Glomerular visceral epithelial cell (primary cell): ENCODE measurements around the gene EXD3.

Experiments used
- DNase-seq: peaks from one replicate; pipeline ENCODE4 v3.0.0-alpha.2; 2016; ENCODE audit errors: extremely low spot score

The EXD3 gene

DNA sequence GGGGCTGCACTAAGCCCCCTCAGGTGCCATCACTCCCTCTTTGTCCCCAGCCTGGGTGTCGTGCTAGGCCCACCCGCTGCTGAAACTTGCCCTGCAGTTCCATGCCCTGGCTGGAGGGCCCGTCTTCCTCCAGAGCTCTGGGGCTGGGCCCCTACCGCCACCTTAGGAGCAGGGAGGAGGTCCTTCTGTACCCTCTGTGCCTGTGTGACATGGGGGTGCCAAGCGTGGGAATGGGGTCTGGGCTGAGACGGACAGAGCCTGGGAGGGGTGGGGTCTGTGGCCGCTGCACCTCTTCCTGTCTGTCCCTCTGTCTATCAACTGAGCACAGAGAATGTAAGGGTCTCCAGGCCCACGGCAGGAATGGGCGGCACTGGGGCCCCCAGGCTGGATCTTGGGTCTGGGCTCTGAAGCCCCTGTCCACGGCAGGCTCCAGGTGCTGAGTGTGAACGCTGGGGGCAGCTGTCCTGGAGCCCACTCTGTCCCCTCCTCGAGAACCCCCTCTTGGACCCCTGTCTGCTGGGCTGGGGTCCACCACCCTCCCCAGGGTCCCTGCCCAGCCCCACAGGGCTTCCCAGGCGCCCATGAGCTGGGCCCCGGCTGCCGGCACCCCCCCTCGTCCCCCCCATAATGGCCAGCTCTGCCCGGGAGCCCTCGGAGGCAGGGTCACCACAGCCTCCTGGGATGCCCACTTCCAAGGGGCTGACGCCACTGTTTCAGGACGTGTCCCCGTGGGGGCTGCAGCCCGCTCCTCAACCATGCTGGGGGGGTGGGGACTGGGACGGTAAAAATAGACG lies 105.0 kb downstream of the EXD3 start:
- no peak for DNase-seq

DNA sequence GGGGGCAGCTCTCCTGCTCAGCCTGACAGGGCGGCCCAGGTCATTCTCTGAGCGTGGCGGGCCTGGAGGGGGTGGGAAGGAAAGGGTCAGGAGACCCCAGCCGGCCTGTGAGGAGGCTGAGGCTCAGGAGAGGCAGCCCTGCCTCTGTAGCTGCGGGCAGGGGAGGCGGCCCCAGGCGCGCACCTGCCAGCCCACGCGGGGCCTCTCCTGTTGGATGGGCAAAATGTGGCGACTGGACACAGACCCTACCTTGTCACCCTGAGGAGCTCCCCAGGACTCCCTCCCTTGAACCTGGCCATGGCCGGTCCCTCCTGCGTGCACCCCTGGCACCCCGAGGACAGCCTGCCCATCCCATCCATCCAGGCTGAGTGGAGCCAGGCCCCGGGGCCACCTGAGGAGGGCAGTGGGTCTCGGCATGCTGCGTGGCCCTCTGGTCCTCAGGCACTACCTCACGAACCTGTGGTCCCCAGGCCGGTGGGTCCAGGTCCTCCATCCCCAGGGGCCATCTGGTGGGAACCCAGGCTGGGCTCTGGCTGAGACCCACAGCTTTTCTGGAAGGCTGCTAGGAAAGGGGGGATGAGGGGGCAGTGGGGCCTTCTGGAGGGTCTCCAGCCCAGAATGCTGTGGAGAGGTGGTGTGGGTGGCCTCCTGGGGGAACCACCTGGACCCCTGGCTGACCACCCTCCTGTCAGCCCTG lies 105.8 kb downstream of the EXD3 start:
- no peak for DNase-seq

DNA sequence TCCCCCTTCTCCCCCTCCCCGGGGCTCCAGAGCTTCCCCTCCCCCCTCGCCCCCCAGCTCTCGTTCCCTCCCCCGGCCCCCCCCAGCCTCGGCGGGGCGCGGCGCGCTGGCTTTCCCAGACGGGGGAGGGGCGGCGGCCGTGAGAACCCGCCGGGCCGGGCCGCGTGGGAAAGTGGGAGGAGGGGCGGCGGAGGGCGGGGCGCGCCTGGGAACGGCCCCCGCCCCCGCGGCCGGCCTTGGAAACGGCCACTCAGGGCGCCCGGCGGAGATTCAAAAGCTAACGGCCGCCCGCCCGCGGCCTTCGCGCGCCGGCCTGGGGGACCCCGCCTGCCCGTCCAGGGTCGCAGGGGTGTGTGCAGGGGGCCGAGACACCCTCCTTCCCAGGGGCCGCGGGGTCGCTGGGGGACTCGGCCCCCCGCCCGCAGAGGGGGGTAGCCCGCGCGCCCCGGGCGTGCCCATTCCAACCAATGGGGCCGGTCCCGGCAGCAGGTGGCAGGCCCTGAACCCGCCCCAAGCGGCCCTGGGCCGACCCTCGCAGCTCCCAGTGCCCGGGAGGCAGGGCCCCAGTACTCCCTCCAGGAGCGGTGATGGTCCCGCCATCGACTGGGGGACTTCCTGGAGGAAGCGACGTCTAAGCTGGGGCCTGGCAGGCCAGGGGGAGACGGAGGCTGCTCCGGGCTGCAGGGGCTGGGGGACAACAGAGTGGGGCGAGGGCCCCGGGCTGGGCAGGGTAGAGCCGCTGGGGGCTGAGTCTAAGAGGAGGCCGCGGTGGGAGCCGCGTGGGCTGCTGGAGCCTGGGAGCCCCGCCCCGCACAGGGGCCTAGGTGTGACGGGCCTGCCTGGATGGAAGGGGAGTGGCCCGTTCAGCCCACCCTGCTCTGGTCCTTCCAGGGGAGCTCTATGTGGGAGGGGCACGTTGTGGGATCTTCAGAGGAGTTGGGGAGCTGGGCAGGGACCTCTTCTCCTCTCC lies 106.7 kb downstream of the EXD3 start:
- no peak for DNase-seq

DNA sequence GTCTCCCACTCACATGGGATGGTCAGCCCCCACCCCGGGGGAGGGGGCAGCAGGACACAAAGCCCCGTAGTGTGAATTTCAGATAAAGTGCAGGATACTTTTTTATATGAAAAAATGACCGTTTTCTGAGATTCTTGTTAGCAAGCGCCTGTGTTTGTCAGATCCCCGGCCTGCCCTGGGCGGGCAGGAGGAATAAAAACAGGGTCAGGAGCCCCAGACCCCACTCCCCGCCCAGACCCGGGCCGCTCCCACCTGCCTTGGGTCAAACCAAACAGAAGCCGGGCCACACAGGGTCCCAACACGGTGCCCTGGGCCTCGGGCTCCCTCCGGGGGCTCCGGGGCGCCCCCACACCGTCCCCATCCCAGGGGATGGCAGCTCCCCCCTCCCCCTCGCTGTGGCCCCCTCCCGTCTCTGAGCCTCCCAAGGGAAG lies 107.4 kb downstream of the EXD3 start:
- no peak for DNase-seq

DNA sequence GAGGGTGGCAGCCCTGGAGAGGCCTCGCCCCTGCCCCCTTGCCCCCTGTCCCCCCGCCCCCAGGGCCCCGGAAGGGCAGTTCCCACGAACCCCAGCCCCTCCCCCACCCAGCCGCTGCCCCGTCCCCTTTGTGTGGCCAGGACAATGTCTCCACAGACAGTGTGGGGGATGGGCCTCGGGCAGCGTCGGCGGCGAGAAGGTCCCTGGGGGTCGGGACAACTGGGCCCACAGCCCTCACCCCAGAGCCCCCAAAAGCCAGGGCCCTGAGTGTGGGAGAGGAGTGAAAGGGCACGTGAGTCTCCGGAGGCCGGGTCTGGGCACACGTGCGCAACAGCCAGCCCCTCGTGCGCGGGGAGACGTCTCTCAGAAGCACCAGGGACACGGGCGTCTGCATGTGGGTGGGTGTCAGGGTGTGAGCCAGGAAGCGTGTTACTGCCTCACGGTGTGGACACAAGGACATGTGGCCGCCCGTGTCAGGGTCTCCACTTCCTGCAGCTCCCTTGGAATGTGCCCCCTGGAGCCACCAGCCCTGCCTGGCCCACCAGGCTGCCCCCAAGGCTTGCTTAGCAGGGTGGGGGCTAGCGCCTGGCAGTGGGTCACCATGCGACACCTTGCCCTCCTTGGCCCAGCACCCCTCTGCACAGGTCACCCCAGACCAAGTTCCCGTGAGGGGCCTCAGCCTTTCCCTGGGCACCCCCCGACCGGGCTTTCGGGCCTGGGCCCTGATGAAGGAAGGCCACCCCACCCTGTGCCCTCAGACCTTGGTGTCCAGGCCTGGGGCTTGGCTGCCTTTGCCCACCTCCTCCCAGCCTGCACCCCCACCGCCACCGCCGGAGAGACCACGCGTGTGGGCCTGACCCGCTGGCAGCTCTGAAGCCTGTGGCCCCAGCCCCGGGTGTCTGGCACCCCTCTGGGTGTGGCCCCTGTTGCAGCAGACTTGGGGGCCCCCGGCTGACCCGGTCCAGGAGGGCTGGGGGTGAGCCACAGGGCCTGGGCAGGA lies 108.1 kb downstream of the EXD3 start:
- no peak for DNase-seq

DNA sequence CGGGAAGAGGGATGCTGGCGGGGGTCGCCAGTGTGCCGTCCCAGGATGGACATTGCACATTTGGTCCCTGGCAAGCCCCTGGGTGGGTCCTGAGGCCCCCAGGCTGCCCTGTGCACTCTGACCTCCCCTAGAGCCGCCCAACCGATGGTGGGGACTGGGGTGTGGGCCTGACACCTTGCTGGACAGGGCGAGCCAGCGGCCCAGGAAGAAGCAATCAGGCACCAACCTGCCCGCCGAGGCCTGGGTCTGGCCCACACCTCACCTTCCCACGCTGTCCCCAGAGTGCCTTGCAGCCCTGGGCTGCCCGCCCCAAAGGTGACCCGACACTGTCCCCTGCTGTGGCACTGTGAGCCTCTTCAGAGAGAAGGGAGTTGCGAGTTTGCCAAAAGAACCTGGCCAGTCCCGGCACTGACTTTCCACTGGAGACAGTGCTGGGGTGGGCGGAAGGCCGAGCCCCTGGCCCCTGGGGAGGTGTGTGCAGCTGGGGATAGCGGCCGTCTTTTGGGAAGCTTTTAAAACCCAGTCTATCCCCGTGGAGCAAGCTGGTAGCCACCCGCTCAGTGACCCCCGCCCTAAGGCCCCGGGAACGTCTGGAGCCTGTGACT lies 108.9 kb downstream of the EXD3 start:
- DNase-seq: no peak

DNA sequence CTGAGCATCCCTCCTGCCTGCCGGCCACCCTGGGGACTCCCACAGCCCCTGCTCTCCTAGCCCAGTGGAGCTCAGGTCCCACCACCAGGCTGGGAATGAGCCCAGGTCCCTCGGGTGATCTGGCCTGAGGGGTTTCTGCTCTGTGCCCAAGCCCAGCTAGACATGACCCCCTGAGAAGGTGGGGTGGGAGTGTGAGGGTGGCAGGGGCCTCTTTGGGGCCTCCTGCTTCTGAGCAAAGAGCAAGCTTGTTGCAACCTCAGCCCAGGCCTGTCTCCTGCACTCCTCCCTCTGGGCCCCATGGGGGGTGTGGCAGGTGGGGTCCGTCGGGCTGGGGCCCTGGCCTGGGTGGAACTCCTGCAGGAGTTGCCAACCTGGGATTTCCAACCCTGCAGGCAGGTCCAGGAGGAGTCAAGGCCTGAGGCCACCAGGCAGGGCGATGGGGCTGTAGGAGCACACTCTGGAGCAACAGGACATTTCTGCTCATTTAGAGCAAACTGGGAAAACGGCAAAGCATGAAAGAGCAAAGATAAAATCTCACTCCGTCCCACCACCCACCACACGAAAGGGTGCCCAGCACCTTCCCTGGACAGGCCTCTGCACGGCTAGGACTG lies 109.5 kb downstream of the EXD3 start:
- no peak for DNase-seq

DNA sequence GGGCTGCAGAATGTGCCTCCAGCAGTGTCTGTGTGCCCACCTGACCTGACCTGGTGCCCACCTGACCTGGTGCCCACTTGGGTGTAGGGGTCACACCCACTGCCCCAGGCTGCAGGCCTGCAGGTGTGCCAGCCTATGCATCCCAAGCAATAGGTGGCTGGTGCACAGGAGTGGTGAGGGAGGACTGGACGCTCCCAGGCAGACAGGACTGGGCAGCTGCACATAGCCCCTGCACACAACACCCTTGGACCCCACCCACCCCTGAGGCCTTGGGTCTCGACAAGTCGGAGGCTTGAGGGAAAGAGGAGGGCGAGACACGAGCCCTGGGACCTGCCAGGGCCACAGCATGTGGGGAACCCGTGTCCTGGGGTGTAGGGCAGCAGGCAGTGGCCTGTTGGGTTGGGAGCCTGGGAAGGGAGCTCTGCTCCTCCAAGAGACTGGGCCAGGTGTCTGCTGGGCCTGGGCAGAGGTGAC lies 110.1 kb downstream of the EXD3 start:
- DNase-seq: no peak

DNA sequence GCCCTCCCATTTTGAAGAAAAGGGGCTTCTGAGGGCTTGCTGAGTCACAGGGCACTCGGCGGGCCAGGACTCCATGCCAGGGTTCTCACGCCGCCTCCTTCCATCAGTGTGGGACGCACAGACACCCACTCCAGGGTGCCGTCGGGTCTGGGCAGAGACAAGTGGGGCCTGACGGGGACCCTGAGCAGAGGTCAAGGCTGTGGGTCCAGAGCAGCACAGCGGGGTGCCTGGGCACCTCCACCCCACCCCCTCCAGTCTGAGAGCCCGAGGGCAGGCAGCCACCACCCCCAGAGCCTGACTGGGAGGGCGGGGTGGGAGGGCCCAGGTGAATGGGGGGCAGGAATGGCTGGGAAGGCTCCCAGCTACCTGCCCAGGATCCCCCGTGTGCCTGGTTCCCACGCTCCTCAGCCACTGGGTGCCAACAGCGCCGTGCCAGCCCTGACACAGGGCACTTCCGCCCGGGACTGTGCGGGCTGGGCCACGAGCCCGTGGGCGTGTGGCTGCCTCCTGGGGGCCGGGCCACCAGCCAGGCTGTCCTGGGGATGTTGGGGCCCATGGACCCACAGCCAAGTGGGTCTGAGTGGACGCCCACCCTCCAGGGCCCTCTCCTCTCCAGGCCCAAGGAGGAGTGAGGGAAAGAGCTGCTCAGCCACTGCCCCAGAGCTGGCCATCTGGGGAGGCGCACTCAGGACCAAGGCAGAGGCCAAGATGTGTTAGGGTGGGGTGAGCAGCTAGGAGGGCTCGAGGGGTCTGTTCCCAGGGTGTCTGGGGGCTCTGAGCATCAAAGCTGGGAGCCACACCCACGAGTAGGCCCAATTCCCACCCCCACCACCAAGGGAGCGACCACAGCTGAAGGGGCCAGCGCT lies 110.7 kb downstream of the EXD3 start:
- DNase-seq: no peak

DNA sequence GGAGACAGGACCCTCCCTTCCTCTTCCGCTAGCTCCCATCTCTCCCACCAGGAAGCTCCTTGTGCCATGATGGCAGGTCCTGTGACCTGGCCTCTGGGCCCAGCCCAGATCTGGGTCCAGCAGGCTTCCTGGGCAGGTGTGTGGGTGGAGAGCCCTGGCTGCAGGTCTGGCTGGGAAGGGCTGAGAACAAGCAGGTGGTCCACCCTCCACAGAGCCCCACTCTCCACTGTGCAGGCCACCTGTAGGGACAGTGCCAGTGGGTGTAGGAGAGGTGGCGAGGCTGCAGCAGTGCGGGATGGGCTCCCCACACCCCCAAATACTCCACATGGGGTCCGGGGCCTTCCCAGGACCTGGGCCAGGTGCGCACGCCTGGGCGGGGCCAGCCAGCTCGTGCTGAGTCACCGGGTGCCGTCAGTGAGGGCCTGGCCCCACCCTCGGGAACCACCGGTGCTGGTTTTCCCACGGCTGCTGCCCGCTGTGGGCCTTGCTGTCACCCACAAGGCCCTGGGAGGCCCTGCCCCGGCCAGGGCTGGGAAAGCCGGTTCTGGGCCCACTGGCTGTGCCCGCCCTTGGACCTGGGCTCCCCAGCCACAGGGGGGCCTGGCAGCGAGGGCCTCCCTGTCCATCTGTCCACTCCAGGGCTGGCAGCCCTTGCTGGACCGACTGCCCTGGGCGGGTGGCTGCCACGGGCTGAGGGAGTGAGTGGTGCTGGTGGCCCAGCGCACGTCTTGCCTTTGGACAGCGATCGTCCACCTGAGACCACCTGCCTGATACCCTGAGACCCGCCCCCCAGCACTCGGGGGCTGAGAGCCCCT lies 111.6 kb downstream of the EXD3 start:
- DNase-seq: peak; percentile 41

DNA sequence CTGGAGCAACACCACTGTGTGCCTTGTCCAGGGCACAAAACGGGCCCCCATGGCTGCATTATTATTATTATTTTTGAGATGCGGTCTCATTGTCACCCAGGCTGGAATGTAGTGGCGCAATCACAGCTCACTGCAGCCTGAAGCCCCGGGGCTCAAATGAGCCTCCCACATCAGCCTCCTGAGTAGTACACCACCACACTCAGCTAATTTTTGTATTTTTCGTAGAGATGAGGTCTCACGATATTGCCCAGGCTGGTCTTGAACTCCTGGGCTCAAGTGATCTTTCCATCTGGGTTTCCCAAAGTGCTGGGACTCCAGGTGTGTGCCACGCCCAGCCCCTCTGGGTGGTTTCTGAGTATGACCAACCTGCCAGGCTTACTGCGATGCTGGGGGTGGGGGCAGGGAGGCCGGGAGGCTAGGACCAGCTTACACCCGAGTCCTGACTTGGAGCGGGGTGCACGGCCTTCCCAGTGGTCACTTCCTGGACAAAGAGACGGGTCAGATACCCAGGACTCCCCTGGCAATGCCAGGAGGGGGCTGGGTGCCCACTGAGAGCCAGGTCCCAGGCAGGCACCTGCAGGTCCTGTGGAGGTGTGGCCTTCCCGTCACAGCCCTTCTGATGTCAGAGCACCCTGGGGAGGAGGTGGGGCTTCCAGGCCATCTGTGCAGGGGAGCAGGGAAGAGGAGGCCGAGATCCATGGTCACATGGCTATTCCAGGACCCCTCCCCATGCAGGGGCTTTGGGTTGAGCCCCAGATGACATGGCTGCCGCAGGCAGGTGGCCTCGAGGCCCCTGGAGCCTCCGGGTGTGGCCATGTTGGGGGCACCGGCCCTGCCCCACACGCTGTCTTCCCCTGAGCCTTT lies 112.5 kb downstream of the EXD3 start:
- DNase-seq: no peak

DNA sequence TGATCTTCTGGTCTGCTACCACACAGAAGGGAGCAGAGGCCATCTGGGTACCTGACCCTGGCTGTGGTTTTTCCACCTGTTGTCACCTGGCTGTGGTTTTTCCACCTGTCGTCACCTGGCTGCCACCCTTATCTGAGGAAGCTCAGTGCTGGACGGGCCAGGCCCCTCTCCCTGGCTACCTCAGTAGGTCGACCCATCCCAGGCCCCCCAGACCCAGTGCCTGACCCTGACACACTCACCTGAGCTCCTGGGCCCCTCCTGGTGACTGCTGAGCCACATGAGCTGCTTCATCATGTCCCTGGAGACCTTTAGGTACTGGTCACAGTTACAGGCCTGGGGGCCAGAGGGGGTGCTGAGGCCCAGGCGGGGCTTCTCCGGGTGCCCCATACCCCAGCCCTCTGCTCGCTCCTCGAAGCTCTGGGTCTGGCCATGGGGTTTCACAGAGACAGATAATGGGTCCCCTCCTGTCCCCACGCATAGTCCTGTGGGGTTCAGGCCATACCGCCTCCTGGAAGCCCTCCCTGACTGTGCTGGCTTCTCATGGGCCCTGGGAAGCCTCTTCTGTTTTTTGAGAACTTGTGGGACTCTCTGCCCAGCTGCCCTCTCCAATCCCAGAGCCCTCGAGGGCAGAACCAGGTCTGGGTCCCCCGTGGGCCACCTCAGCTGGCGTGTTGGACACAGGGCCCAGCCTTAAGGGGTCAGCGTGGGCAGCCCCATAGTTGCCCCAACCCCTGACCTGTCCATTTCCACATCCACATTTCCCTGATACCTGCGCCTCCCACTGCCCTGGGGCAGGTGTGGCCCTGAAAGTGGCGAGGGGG lies 113.4 kb downstream of the EXD3 start:
- DNase-seq: no peak

DNA sequence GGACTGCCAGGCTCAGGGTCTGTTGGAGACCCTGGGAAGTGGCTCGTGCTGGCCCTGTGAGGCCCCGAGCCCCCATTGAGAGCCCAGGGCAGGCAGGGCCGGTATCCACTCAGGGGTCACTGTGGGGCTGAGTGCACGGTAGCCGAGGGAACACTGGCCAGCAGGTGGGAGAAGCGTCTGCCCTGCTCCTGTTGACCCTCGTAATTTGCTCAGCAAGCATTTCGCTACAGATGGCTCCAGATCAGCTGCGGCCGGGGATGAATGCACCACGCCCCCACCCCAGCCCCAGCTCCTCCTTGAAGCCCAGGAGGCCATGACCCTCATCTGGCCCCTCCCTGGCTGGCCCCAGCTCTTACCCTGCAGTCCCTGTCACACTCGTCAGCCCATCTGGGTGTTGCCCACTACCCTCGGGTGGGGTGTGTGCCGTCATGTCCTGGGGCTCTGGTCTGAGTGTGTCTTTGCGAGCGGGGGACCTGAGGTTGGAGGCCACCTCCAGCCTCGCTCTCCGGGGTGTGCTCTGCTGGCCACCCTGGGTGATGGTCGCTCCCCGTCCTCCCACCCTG lies 114.8 kb downstream of the EXD3 start:
- no peak for DNase-seq

DNA sequence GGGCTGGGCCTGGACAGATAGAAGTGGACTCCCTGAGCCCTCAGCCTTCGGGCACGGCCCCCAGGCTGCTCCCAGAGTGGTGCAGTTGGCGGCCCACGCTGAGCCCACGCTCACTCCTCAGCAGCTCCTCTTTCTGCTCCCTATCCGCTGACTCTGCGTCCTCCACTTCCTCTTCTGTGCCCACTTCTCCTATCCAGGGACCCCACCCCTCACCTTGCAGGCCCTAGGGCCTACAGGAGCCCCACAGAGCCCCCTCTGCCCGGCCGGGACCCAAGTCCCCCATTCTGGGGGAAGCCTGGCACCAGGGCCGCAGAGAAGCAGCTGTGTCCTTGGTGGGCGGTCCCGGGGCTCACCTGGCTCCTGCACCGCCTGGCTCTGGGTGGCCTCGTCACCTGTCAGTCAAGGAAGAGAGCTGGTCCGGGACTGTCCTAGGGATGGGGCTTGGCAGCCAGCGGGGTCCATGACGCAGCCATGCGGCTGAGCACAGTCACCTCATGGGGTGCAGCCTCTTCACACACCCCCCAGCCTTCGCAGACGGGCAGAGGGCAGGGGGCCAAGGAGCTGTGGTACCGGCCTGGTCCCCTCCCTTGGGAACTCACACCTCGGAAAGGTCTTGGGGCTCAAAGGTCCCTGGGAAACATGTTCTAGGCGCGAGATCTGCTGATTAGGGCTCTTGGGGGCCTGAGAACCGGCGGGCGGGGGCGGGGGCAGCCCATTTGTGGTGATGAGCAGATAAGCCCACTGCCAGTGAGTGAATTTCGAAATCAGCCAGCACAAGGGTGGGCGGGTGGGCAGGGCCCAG lies 115.5 kb downstream of the EXD3 start:
- DNase-seq: no peak

DNA sequence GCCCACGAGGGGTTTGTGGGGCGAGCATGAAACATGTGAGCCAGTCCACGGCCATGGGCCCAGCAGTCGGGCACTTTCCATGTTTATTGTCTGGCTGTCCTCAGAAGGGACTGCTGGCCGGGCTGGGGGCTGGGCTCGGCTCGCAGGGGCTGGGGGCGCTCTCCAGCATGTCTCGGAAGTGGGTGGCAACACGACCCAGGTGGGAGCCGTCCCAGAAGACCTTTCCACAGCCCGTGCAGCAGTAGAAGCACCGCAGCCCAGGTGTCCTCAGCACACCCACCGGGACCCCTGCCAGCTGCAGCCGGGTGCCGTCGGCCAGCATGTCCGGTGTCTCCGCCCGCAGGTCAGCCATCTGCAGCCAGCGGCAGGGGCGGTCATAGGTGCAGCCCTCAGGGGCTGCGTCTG lies 116.1 kb downstream of the EXD3 start:
- no peak for DNase-seq
